ENCODE results near the gene GTF3C5.
"Not testable (repeated sequence)": the region's sequence is repeated elsewhere in the genome, so short reads cannot be mapped to it uniquely, and the experiment has no call there.

The GTF3C5 gene, protein sequence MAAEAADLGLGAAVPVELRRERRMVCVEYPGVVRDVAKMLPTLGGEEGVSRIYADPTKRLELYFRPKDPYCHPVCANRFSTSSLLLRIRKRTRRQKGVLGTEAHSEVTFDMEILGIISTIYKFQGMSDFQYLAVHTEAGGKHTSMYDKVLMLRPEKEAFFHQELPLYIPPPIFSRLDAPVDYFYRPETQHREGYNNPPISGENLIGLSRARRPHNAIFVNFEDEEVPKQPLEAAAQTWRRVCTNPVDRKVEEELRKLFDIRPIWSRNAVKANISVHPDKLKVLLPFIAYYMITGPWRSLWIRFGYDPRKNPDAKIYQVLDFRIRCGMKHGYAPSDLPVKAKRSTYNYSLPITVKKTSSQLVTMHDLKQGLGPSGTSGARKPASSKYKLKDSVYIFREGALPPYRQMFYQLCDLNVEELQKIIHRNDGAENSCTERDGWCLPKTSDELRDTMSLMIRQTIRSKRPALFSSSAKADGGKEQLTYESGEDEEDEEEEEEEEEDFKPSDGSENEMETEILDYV

DNA sequence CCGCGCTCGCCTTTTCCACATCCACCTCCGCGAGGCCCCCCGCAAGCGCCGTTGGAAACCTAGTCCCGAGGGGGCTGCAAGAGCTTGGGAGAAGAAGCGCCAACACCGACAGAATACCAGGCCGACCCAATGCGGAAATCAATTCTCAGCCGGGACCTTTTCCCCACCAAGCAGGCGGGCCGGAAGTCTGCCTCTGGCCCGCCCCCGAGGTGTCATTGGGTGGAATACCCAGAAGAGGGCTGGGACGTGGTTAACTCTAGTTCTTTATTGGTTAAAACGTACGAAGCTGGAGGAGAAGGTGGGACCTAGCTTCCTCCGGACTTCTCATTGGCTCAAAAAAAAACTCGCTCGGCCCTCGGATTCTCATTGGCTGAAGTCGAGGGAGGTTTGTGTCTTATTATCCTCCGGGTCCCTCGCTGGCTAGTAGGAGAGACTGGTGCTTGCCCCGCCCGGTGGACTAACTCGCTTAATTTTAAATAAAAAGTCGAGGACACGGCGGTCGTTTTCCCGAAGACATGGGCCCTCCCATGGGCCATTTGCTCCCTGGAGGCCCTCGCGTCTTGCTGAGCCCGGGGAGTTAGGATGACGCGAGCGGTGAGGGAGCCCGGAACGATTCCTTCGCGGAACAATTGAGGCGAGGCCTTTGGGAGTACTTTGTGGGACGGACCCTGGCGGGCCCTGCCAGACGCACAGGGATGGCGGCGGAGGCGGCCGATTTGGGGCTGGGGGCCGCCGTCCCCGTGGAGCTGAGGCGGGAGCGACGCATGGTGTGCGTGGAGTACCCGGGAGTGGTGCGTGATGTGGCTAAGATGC lies at the start of gene GTF3C5:
TSS of gene GTF3C5 (plus strand) at position 681 of the 813 bp plus-strand sequence. CDS start at position 696, 15 bp downstream.
- peak; percentile 96 for DNase-seq

DNA sequence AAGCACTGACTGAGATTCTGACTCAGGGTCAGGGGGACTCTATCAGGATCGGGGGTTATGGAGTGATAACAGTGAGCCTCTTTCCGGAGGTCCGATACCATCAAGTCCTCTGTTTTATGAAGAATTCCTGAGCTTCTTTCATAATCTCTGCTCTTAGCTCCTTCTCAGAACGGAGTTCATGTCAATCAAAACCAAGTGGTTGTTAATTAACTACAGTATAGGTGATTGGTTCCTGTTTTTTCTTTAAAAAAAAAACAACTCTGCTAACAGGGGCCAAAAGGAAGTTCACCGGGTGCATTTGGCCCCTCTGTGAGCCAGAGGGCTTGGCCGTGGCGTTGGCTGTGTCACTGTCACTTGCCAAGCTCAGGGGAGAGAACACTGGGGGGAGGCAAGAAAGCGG lies 48.3 kb upstream of the GTF3C5 start:
- no peak for DNase-seq

DNA sequence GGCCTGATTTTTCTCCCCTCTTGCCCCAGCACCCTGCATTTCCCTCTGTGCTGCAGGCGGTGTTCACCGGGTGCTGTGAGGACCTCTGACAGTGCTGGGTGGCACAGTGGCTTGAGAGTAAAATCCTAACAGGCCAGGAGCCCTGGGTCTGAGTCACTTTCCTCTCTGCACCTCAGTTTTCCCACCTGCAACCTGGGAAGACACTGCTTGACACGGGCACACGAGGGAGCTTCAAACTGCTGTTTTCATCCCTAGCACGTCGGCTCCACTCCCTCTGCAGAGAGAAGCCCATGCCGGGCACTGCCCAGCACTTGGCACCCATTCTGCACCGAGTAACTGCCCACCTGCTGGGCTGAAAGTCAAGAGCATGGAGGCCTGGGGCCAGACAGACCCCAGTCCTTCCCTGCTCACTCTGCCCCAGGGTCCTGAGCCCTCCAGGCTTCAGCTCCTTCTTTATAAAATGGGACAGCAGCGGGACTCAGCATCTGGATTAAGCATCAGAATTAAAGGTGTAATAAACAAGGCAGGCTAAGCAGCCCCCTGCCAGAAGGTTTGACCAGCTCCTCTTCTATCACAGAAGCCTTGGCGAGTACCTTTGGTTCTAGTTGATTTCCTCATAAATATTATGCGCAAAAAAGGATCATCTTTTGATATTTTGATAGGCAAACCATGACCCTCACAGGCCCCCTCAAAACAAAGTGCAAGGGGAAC lies 47.2 kb upstream of the GTF3C5 start:
- DNase-seq = no peak

DNA sequence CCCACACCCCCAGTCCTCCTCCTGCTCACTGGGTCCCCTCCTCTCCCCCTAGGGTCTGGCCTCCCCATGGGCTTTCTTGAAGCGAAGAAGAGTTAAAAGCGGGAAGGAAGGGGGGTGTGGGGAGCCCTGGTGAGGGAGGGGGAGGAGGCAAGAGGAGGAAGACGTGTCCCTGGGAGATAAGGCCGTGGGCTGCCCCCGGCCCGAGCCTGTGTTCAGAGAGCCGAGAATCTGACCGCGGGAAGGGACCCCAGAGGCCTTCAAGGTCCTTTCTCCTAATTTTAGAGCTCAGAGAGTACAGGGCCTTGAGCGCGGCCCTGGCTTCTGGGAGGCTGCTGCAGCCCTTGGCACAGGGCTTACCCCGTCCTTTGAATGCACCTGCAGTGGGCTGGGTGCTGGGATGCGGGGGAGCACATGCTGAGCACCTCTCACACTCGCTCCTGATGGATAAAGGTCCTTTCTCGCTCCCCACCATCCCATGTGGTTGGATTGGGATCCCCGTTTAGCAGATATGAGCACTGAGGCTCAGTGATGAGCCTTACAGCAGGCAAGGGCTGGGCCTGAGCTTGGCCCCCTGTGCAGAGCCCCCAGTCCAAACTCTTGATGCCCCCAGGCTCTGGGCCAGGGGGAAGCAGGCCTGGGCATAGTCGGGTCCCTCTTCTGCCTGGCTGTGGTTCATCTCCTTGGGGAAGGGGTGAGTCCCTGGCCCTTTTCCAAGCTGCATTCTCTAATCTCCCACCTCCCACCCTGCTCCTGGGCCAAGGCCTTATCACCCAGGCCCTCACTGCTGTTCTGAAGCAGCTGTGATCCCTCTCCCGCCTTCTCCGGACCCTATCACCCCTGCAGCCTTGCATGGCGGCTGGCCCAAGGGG lies 46.4 kb upstream of the GTF3C5 start:
- DNase-seq = no peak

DNA sequence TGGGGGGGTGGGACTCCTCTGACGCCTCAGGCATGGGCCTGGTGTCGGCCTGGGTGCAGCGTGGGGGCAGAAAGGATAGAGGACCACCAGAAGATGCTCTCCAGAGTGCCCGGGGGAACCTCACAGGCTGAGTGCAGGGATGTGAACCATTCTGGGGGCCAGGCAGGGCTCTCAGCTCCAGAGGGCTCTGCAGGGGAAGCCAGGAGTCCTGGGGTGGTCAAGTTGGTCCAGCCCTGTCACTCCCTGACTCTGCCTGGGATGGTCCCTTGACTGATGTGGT lies 45.8 kb upstream of the GTF3C5 start:
- no peak for DNase-seq

DNA sequence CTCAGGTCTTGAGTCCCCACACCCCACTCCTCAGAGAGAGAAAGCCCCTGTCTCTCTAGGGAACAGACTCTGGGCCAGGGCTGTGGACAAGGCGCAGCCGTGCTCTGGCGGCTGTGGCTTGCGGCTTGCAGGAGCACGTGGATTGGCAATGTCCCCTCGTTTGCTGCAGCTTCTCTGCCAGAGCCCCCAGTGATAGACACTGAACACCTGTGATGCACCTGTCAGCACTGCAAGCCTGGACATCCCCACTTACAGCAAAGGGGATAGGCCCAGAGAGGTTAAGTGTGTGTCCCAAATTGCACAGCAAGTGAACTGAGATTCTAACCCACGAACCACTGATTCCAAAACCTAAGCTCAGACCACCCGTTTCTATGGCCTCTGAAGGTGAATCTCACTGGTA lies 45.3 kb upstream of the GTF3C5 start:
- no peak for DNase-seq

DNA sequence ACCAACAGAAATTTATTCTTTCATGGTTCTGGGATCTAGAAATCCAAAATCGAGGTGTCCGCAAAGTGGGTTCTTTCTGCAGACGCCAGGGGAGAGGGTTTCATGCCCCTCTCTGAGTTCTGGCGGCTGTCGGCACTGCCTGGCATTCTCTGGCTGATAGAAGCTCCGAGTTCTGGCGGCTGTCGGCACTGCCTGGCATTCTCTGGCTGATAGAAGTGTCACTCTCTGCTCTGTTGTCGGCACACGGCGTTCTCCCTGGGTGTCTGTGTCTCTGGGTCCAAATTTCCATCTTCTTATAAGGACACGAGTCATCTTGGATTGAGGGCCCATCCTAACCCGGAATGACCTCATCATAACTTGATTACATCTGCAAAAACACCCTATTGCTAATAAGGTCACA lies 44.7 kb upstream of the GTF3C5 start:
- DNase-seq = no peak

DNA sequence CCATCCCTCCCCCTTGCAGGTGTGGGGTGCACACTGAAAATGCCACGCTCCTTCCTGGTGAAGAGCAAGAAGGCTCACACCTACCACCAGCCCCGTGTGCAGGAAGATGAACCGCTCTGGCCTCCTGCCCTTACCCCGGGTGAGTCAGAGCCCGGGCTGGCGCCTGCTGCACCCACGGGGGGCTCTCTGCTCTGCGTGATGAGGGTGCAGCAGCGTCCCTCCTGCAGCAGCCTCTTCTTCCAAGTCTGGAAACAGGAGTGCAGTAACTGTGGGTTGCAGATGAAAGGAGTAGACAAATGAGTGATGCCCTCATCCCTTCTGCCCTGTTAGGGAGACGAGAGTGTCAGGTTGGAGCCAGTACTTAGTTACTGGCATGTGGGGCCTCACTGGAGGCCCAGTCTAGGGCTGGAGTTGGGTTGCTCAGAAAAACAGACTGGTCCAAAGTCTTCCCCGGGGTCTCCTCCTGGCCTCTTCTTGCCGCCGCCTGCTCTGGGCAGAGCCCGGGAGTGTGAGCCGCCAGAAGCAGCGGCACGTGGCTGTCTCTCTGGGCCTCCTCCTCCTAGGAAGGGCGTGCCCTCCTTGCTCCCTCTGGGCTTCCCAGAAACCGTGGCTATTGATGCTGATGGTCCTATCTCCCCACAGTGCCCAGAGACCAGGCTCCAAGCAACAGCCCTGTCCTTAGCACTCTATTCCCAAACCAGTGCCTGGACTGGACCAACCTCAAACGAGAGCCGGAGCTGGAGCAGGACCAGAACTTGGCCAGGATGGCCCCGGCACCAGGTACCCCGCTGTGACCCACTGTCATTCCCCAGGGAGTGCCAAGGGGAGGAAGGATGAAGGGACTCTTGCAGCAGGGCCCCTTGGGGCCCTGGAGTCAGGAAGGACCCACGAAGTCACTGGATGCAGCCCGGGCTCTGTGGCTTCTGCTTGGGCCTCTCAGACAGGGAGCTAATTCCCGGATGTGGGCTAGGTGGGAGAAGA lies 43.9 kb upstream of the GTF3C5 start:
- DNase-seq = no peak

DNA sequence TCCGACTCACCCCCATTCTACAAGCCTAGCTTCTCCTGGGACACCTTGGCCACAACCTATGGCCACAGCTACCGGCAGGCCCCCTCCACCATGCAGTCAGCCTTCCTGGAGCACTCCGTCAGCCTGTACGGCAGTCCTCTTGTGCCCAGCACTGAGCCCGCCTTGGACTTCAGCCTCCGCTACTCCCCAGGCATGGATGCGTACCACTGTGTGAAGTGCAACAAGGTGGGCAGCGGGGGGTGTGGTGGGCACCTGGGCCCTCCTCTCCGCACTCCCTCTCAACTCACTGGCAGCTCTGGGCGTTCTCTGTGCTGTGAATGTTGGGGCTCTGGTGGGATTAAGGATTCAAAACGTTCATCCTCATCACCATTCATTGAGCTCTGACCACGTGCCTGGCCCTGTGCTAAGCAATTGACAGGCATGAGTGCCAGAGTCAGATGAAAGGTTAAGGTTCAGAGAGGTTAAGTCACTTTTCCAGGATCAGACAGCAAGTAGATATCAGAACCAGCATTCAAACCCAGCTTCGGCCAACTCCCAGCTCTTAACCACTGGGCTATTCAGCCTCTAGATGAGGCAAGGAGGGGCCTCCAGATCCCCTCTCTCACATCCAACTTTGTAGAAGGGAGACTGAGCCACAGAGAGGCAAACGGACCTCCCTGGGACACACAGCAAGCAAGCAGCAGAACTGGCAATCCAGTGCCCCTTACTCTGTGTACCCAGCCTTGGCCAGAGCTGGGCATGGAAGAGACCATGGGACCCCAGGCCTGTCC lies 42.4 kb upstream of the GTF3C5 start:
- DNase-seq = no peak

DNA sequence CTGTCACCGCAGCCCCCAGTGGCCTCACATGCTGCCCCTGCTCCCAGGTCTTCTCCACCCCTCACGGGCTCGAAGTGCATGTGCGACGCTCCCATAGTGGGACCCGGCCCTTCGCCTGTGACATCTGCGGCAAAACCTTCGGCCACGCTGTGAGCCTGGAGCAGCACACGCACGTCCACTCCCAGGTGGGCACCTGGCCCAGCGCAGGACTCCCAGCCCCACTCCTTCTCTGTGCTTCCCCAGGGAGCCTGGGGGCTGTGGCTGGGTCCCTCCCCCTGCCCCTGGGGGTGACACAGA lies 41.8 kb upstream of the GTF3C5 start:
- DNase-seq = no peak

DNA sequence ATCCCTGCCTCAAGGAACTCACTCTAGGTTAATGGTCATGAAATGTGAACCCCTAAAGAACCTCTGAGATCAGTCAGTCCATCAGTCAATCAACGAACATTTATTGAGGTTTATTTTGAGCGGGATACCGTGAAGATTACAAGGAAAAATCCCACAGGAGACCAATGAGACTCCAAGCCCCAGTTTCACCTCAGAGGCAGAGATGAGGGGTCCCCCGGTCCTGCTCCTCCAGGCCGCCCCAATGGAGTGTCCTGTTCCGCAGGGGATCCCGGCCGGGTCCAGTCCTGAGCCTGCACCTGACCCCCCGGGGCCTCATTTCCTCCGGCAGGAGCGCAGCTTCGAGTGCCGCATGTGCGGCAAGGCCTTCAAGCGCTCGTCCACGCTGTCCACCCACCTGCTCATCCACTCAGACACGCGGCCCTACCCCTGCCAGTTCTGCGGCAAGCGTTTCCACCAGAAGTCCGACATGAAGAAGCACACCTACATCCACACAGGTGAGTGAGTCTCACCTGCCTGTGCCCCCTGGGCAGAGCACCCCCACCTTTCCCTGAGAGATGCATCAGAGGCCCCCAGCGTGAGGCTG lies 41.3 kb upstream of the GTF3C5 start:
- DNase-seq = no peak

DNA sequence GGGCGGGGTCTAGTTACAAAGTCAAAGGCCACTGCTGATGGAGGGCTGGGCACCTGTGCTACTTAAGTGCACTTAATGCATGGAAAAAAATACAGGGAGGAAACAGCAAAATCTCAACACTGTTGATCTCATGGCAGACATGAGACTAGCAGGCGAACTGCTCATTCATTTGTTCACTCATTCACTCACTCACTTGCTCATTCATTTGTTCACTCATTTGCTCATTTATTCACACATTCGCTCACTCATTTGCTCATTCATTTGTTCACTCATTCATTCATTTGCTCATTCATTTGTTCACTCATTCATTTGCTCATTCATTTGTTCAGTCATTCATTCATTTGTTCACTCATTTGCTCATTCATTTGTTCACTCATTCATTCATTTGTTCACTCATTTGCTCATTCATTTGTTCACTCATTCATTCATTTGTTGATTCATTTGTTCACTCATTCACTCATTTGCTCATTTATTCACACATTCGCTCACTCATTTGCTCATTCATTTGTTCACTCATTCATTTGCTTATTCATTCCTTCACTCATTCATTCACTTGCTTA lies 40.7 kb upstream of the GTF3C5 start:
- not testable (repeated sequence) for DNase-seq

DNA sequence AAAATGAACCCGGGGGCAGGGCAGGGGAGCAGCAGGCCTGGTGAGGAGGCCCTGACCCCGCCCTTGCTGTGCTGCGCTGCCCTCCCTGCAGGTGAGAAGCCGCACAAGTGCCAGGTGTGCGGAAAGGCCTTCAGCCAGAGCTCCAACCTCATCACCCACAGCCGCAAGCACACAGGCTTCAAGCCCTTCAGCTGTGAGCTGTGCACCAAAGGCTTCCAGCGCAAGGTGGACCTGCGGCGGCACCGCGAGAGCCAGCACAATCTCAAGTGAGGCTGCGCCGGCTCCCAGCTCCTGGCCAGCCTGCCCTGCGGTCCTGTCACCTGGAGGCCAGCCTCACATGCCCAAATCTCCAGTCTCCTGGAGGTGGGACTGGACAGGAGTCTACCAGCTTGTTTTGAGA lies 40.0 kb upstream of the GTF3C5 start:
- DNase-seq = no peak

DNA sequence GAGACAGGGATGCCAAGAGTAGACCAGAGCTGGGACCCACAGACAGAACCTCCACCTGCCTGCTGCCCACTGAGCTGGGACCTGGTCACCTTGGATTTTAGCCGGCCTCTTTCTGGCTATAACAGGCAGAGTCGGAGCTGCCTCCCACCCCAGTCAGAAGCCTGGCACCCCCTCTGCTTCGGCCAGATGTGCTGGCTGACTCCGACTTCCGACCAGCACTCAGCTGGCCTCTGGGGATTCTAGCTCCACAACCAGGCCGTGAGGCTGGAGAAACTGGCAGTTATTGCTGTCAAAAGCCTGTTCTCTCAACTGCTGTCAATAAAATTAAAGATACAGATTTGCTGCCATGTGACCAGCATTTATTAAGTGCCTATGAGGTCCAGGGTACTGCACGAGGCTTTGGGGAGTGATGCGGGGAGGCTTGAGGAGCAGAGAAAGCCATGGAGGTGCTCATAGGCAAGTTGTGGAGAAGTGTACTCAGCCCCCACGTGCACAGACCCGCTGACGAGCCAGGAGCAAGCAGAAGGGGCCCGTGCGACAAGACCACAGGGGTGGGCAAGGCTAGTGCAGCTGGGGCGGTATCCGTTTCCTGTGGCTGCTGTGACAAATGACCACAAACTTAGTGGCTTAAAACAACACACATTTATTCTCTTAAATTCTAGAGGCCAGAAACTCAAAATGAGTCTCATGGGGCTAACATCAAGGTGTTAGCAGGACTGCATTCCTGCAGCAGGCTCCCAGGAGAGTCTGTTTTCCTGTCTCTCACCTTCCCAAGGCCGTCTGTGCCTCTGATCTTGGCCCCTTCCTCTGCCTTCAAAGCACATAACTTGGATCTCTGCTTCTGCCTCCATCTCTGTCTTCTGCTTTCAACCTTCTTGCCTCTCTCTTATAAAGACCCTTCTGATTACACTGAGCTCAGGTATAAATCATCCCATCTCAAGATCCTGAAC lies 39.2 kb upstream of the GTF3C5 start:
- no peak for DNase-seq

DNA sequence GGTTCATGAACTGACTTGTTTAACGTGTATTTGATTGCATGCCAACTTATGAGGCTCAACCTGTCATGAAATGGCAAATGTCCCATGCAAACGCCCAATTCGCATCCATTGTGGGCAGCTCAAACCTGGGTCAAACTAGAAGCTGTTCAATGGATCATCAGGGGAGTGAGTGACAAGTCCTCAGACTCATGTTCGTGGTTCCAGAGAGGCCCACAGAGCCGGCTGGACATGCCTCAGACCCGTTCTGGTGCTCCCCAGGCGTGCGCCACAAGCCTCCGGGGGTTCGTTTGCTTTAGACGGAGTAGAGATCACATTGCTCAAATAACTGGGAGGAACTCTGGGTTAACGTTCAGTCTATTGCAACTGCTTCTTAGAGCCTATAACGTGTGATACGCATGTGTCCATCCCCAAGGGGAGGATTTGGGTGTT lies 37.3 kb upstream of the GTF3C5 start:
- DNase-seq = no peak

DNA sequence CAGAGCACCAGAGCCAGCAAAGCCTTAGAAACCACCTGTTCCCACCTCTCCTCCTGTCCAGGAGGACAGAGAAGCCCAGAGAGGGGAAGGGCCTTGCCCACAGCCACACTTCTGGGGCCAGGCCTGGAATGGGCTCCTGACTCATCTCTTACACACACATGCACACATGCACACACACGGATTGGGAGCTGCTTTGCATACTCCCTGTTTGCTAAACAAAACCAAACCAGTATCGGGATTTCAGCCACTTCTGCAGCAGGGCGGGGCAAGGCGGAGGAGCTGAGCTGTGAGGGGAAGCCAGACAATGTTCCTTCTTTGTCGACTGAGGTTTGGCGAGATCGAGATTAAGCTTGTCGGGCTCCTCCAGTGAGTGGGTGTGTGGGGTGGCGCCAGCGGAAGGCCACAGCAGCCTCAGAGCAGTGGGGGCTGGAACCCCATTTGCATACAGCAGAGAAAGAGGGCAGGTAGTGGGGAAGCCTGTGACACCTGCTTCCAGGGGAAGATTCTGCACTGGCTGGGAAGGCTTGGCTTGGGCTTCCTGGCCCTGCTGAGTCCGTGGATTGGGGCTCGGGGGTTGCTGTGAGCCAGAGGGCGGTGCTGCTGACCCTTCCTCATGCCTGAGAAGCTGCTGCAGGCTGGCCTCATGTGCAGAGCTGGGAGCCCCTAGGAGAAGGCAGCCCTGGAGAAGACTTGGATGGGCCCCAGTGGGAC lies 36.2 kb upstream of the GTF3C5 start:
- DNase-seq = no peak

DNA sequence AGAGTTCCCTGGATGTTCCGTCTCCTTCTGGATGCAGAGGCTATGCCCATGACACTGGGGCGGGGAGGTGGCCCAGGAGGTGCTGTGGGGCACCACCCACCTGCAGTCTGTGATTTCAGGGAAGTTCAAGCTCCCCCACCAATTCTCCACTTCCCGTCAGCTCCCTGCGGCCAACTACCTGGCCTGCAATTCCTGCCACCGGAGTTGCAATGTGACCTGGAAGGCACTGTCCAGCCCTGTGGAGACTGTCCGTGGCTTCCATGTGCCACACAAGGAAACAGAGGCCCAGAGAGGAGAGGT lies 35.7 kb upstream of the GTF3C5 start:
- DNase-seq = no peak

DNA sequence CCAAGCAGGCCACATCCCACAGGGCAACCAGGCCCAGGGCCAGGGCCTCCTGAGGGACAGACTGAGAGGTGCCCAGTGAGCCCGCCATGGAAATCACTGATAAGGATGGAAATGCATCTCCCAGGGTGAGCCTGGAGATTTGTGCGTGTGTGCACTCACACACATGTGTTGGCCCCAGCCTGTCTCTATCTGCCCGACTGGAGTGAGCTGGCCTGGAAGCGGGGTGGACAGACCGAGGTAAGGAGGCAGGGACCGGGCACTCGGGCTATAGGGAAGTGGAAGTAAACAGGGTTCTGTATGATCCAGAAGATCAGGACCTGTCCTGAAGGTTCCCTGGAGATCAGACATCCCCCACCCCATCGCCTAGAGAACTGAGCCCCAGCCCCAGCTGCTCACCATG lies 34.9 kb upstream of the GTF3C5 start:
- no peak for DNase-seq

Data from CD4-positive, alpha-beta T cell treated with Interleukin-10 for 1 hour (primary cell).